ENCODE results near the gene SIAE.
A peak's percentile ranks its signal among the peaks of the same experiment; 100 is the strongest.

The SIAE gene

GRCh38 chr11:124597626-124598025, 75.9 kb downstream of the SIAE start:
- ChIA-PET POLR2A (ENCODE audit: low non-redundant PET) (no interaction called here), CTCF (no interaction called here)
- TF ChIP-seq CTCF (conservative IDR thresholded peaks at IDR 0.05; ENCODE audit: low read depth), result no peak
- H3K27ac ChIP-seq, result no peak overlapping the region
- DNase-seq (ENCODE audit: low spot score), result no peak

- TF ChIP-seq CTCF (conservative IDR thresholded peaks at IDR 0.05; ENCODE audit: low read depth), result no peak
- ChIA-PET POLR2A (ENCODE audit: low non-redundant PET) (no interaction called here), CTCF (no interaction called here)
- H3K27ac ChIP-seq, result no peak overlapping the region
- no peak for DNase-seq (ENCODE audit: low spot score)
These were observed 78.2 kb downstream of the SIAE start for GRCh38 chr11:124595302-124595701.

- TF ChIP-seq CTCF (conservative IDR thresholded peaks at IDR 0.05; ENCODE audit: low read depth), result no peak
- H3K27ac ChIP-seq, result no peak overlapping the region
- POLR2A ChIA-PET (ENCODE audit: low non-redundant PET), result no interaction called here
- CTCF ChIA-PET, result no interaction called here
- DNase-seq (ENCODE audit: low spot score), result no peak
These were observed 80.9 kb downstream of the SIAE start for GRCh38 chr11:124592627-124593026.

GRCh38 chr11:124591430-124591829, 82.1 kb downstream of the SIAE start:
- POLR2A ChIA-PET (ENCODE audit: low non-redundant PET), result no interaction called here
- TF ChIP-seq CTCF (conservative IDR thresholded peaks at IDR 0.05; ENCODE audit: low read depth), result no peak
- DNase-seq (ENCODE audit: low spot score), result no peak
- CTCF ChIA-PET, result no interaction called here
- no peak overlapping the region for H3K27ac ChIP-seq

GRCh38 chr11:124586238-124586860, 87.2 kb downstream of the SIAE start:
- CTCF ChIA-PET, result interaction anchor here (0.5 to 1.2 kb wide), 7 partner anchors 8 to 1402 kb away, joined by 3 to 4 read pairs (median 3); partner anchors contain the start of gene PANX3
- DNase-seq (ENCODE audit: low spot score), result peak; percentile 34

GRCh38 chr11:124584681-124585372, 88.7 kb downstream of the SIAE start:
- TF ChIP-seq CTCF (conservative IDR thresholded peaks at IDR 0.05; ENCODE audit: low read depth), result no peak
- ChIA-PET CTCF (interaction anchor here (0.6 to 1.2 kb wide), 3 partner anchors 26 to 343 kb away, joined by 3 to 4 read pairs (median 3); partner anchors contain the start of gene PANX3), POLR2A (ENCODE audit: low non-redundant PET) (no interaction called here)
- H3K27ac ChIP-seq, result no peak overlapping the region
- no peak for DNase-seq (ENCODE audit: low spot score)

More at GRCh38 chr11:124586238-124586860, 87.2 kb downstream of the SIAE start:
- POLR2A ChIA-PET (ENCODE audit: low non-redundant PET), result no interaction called here
- H3K27ac ChIP-seq, result no peak overlapping the region
- peak; percentile 56 for TF ChIP-seq CTCF (conservative IDR thresholded peaks at IDR 0.05; ENCODE audit: low read depth)

Measured in RWPE1 (cell line).